Heart right ventricle (tissue), 16 donors: ENCODE results near the gene VSNL1. TPM values are rescaled to one million over a fixed set of nuclear protein-coding genes. Genes with fewer than 3 reads are reported as not detected.

Experiments used
- ATAC-seq, 8 donors: fragments of 200-7000 bp; cut with Tn5 transposase; one replicate each; pipeline ENCODE4 v1.9.1; 2020; ENCODE audit warnings: mild to moderate bottlenecking in 8 of 8, moderate library complexity in 8 of 8, moderate number of reproducible peaks in 1 of 8
- DNase-seq, 2 donors: peaks; one replicate each; pipeline ENCODE4 v3.0.0-alpha.2; 2020
- H3K27ac ChIP-seq, 10 donors: fragments of 200-600 bp; sonication (generic) in 2 of 10; one replicate each; pipeline versions ENCODE4 v1.5.0 to v1.8.0; 2020 to 2022; ENCODE audit warnings: mild to moderate bottlenecking in 3 of 10
- H3K27me3 ChIP-seq, 7 donors: fragments of 200-600 bp; one replicate each; pipeline ENCODE4 v1.8.0; 2021 to 2022; ENCODE audit warnings: mild to moderate bottlenecking in 2 of 7
- H3K36me3 ChIP-seq, 9 donors: fragments of 200-600 bp; sonication (generic) in 1 of 9; one replicate each; pipeline versions ENCODE4 v1.5.0 to v1.8.0; 2020 to 2022; ENCODE audit warnings: mild to moderate bottlenecking in 2 of 9
- H3K4me1 ChIP-seq, 9 donors: fragments of 200-600 bp; sonication (generic) in 1 of 9; one replicate each; pipeline versions ENCODE4 v1.5.0 to v1.8.0; 2020 to 2022; ENCODE audit warnings: mild to moderate bottlenecking in 4 of 9
- H3K4me3 ChIP-seq, 10 donors: fragments of 200-600 bp; sonication (generic) in 2 of 10; one replicate each; pipeline versions ENCODE4 v1.5.0 to v1.8.0; 2020 to 2022; ENCODE audit warnings: mild to moderate bottlenecking in 7 of 10, moderate library complexity in 2 of 10
- H3K9me3 ChIP-seq, 11 donors: fragments of 200-600 bp in 10 of 11; sonication (generic) in 2 of 11; one replicate each; pipeline versions ENCODE4 v1.5.0 to v1.8.0; 2013 to 2022; ENCODE audit warnings: mild to moderate bottlenecking in 2 of 11, control low read depth in 1 of 11, moderate library complexity in 1 of 11
- CTCF ChIP-seq, 9 donors: fragments of 200-600 bp; sonication (generic) in 2 of 9; IDR thresholded peaks; one replicate each; pipeline versions ENCODE4 v1.5.0 to v1.8.0; 2021 to 2022; ENCODE audit warnings: antibody characterized with exemption in 9 of 9, mild to moderate bottlenecking in 5 of 9, moderate library complexity in 1 of 9
- WGBS, 2 donors: extraction: QIAGEN DNeasy Blood & Tissue Kit; methylation state at CpG; one replicate each; pipeline ENCODE4 v1.1.7; 2013; ENCODE audit warnings: inconsistent platforms in 1 of 2; 5-methylcytosine and 5-hydroxymethylcytosine counted together
- intact Hi-C, 10 donors: fragments of 100-400 bp; cut with DNase I; formaldehyde crosslinking; loops; one replicate each; pipeline versions ENCODE4 v1.11.1 to v1.14.2; 2022
- polyA plus RNA-seq, 2 donors: library from polyadenylated mRNA; stranded (reverse); fragments of 200-250 nt; gene quantifications; one replicate each; pipeline ENCODE4 v1.2.3, GENCODE V29; 2013
- total RNA-seq, 10 donors: library from RNA; stranded (reverse); fragmentation: NEBNext Ultra II Directional in 3 of 10; extraction: Animal tissue kit (Norgen Biotek cat#: 25700) in 3 of 10; gene quantifications; one replicate each; pipeline versions ENCODE4 v1.2.1 to v1.2.4, GENCODE V29; 2021 to 2023
- donor health status: Arrhythmogenic right ventricular cardiomyopathy.
- donor health status: ischemic (EF 13 %, LVEDD 7.1; RV severe dilation, severe dysfunction).
- donor health status: healthy with polysubstance abuse.
- donor health status: DM: no; HTN: yes; CAD: no.
- donor health status: DM: no; HTN: no; CAD: no.
- donor health status: ischemic (EF 25% LVEDD 6.9; RV normal size, moderate dysfunction).
- donor health status: ischemic (EF 25% LVEDD 5.7; RV mildly dilated, moderate dysfunction).
- donor health status: healthy.
- donor health status: DM: yes; HTN: yes; CAD: no.
- donor health status: Ischemic cardiomyopathy.
- donor health status: ischemic (EF 35%, LVEDD 5.7; RV mildly dilated, moderate dysfunction).
- donor health status: nonischemic (EF 11% LVEDD 7.7; RV severe dilation, severe dysfunction).
- donor health status: DM: yes; HTN: yes; CAD: no.
- donor health status: PGD.
- donor health status: ischemic (EF 29% LVEDD 5.4; RV normal size, mild dysfunction).
- donor health status: nonischemic (EF 23%, LVEDD 6.1; RV moderate dilation, normal function).

VSNL1 gene
- total and polyA plus RNA-seq, 12 donors: 5.9 to 24.3 (median 17.3) TPM

GRCh38 chr2:17637131-17637906, 96.8 kb downstream of the VSNL1 start:
- peak in 4 of 8 donors; percentile 22 to 49 (median 43) for ATAC-seq
- H3K4me3 ChIP-seq: no peak overlapping the region

GRCh38 chr2:17638196-17638743, 97.8 kb downstream of the VSNL1 start:
- DNase-seq: no peak
- 91 to 93% methylated on average over 7 of the region's 7 CpGs for WGBS, 2 donors
- TF ChIP-seq CTCF (IDR thresholded peaks at IDR 0.05): no peak
- Histone ChIP-seq H3K27ac (no peak overlapping the region), H3K4me1 (peaks cover 0 to 14% (median 5%) of the 10 kb centered on the region in 9 donors), H3K27me3 (no peaks in the 10 kb centered on the region), H3K9me3 (no peaks in the 10 kb centered on the region), H3K4me3 (no peak overlapping the region), H3K36me3 (no peaks in the 10 kb centered on the region)
- no peak for ATAC-seq
- intact Hi-C loops: no loop called here

More at GRCh38 chr2:17637131-17637906, 96.8 kb downstream of the VSNL1 start:
- Histone ChIP-seq H3K9me3 (no peaks in the 10 kb centered on the region), H3K36me3 (no peaks in the 10 kb centered on the region), H3K27ac (no peak overlapping the region), H3K27me3 (no peaks in the 10 kb centered on the region), H3K4me1 (peaks cover 0 to 12% (median 4%) of the 10 kb centered on the region in 9 donors)
- no peak for TF ChIP-seq CTCF (IDR thresholded peaks at IDR 0.05)
- no peak for DNase-seq
- 45 to 54% methylated on average over 8 of the region's 8 CpGs for WGBS, 2 donors
- intact Hi-C loops: no loop called here

GRCh38 chr2:17640406-17640805, 99.9 kb downstream of the VSNL1 start:
- ATAC-seq (no peak), DNase-seq (no peak)
- H3K27me3 ChIP-seq: no peaks in the 10 kb centered on the region
- TF ChIP-seq CTCF (IDR thresholded peaks at IDR 0.05): no peak
- intact Hi-C loops: loop anchor here in 3 of 10 donors (10.0 kb wide), 2 partner anchors 96 to 106 kb away; partner anchors contain the start of gene VSNL1 (in 1 of the 3)
- H3K9me3 ChIP-seq: no peaks in the 10 kb centered on the region
- H3K4me1 ChIP-seq: peaks cover 0 to 31% (median 14%) of the 10 kb centered on the region in 9 donors
- 94 to 97% methylated on average over 2 of the region's 2 CpGs for WGBS, 2 donors
- no peak overlapping the region for H3K27ac ChIP-seq
- no peaks in the 10 kb centered on the region for H3K36me3 ChIP-seq
- no peak overlapping the region for H3K4me3 ChIP-seq

- DNase-seq (peak in 1 of 2 donors; percentile 32), ATAC-seq (peak in 5 of 8 donors; percentile 36 to 85 (median 57))
- Histone ChIP-seq H3K27me3 (no peaks in the 10 kb centered on the region), H3K4me1 (peaks cover 0 to 41% (median 30%) of the 10 kb centered on the region in 9 donors), H3K9me3 (no peaks in the 10 kb centered on the region), H3K4me3 (no peak overlapping the region), H3K27ac (peak overlapping the region in 1 of 10 donors; percentile 57), H3K36me3 (no peaks in the 10 kb centered on the region)
- intact Hi-C loops: loop anchor here in 3 of 10 donors (10.0 kb wide), 2 partner anchors 98 to 108 kb away; partner anchors contain the start of gene VSNL1 (in 1 of the 3)
- no peak for TF ChIP-seq CTCF (IDR thresholded peaks at IDR 0.05)
- 64 to 76% methylated on average over 6 of the region's 6 CpGs for WGBS, 2 donors
Measured at GRCh38 chr2:17643031-17643615, 102.6 kb downstream of the VSNL1 start.
